ENCODE results near the gene MT1A.
"Not testable (repeated sequence)": the region's sequence is repeated elsewhere in the genome, so short reads cannot be mapped to it uniquely, and the experiment has no call there.

The MT1A gene

DNA sequence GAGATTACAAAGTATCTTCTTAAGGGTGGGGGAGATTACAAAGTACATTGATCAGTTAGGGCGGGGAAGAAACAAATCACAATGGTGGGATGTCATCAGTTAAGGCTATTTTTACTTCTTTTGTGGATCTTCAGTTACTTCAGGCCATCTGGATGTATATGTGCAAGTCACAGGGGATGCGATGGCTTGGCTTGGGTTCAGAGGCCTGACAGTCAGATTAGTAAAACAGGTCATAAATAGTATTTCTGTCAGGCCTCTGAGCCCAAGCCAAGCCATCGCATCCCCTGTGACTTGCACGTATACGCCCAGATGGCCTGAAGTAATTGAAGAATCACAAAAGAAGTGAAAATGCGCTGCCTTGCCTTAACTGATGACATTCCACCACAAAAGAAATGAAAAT lies 36.1 kb downstream of the MT1A start:
- not testable (repeated sequence) for DNase-seq (ENCODE audit: insufficient read length, low spot score); FAIRE-seq

DNA sequence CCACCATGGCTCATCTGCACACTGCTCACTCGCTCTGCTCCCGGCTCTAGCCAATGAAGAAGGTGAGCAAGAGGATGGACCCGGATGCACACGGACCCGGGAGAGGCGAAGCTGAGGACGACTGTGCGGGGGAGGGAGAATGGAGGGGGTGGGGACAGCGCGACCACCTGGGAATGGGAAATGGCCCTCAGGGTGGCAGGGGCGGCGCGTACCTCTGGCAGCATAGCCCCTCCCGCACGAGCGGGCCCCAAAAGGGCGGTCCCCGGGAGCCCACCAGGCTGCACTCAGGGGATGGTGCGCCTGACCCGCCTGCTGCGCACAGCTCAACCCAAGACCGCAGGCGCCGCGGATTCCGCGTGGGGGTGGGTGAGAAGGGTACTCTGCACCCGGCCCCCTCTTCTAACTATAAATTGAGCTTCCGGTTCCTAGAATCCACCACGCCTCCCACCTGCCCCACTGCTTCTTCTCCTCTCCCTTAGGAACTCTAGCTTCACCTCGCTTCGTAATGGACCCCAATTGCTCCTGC lies 37.3 kb downstream of the MT1A start:
- FAIRE-seq (no peak), DNase-seq (ENCODE audit: insufficient read length, low spot score) (no peak)

- no peak for DNase-seq (ENCODE audit: insufficient read length, low spot score)
- no peak for FAIRE-seq
Observed at GRCh38 chr16:56677474-56677873, 39.0 kb downstream of the MT1A start.

- DNase-seq (ENCODE audit: insufficient read length, low spot score) (no peak), FAIRE-seq (no peak)
Observed at GRCh38 chr16:56679078-56679730, 40.7 kb downstream of the MT1A start.

GRCh38 chr16:56679818-56680217 lies 41.4 kb downstream of the MT1A start:
- no peak for DNase-seq (ENCODE audit: insufficient read length, low spot score)
- no peak for FAIRE-seq

GRCh38 chr16:56681939-56682702 lies 43.7 kb downstream of the MT1A start, which contains the start of gene MT1X:
TSS of gene MT1X (plus strand) at chr16:56682470. CDS start at chr16:56682541, 71 bp downstream.
- FAIRE-seq = peak; percentile 89

DNA sequence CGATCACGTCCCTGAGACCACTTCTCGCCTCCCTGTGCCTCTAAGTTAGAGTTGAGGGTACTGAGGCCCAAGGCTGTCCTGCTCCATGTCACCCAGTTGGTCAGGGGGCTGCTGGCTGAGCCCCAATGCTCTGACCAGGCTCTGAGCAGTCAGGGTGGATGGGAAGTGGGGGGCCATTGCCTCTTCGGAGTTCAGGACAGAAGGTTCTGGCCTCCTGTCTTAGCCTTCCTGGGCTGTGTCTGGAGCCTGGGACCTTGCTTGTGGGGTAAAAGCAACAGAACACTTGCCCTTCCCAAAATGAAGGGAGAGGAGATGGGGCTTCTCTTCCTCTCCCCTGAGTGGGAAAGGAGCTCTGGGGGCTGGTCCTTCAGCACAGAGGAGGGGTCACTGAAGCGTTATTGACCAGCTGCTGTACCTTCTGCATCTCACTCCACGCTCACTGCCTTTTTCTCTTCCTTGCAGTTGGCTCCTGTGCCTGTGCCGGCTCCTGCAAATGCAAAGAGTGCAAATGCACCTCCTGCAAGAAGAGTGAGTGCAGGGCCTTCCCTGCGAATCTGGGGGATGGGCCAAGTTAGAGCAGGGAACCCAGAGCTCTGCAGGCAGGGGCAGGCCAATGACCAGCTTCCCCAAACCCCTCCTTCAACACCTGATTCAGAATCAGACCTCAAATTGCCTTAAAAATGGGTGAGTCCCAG lies 44.4 kb downstream of the MT1A start:
- FAIRE-seq (no peak), DNase-seq (ENCODE audit: insufficient read length, low spot score) (no peak)

More at GRCh38 chr16:56681939-56682702, 43.7 kb downstream of the MT1A start, which contains the start of gene MT1X:
- DNase-seq (ENCODE audit: insufficient read length, low spot score) = peak; percentile 85

GRCh38 chr16:56683424-56684172 lies 45.1 kb downstream of the MT1A start:
- DNase-seq (ENCODE audit: insufficient read length, low spot score) (no peak), FAIRE-seq (no peak)

GRCh38 chr16:56684256-56684925 lies 45.9 kb downstream of the MT1A start:
- no peak for FAIRE-seq
- DNase-seq (ENCODE audit: insufficient read length, low spot score) = no peak

GRCh38 chr16:56684926-56685590 lies 46.6 kb downstream of the MT1A start:
- no peak for DNase-seq (ENCODE audit: insufficient read length, low spot score)
- FAIRE-seq = no peak

DNA sequence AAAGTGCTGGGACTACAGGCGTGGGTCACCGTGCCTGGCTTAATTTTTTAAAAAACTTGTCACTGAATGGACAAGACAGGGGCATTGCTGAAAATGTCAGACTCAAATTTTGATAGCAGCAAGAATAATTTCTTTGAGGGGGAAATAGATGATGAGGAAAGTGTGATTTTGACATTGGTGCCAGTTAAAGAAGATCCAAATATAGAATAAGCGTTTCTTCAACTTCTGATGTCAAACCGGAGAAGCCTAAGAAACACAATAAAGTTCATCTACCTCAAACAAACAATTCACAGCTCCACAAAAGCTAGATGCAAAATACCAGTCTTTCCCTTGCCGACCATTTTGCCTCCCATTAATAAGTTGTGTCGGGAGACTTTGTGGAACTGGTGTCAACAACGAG lies 48.3 kb downstream of the MT1A start:
- FAIRE-seq (no peak), DNase-seq (ENCODE audit: insufficient read length, low spot score) (no peak)

- DNase-seq (ENCODE audit: insufficient read length, low spot score) (no peak), FAIRE-seq (no peak)
Observed at GRCh38 chr16:56688762-56689161, 50.3 kb downstream of the MT1A start.

DNA sequence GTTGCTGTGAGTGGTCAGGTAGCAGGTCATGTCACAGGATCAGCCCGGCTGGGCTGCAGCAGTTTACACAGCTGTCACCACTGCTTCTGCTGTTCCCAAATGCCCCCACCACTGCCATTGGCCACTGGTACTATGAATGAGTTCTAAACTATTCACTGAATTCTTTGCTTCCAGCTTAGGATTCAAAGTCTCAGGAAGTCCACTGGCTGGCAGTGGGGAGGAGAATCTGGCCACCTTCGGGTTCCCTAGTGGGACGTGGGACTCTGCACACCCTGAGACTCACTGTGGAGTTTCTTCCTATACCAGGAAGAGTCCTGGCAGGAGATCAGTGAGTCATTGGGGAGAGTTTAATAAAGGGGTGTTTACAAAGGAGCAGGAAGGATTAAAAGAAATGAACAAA lies 50.7 kb downstream of the MT1A start:
- no peak for DNase-seq (ENCODE audit: insufficient read length, low spot score)
- no peak for FAIRE-seq

Data from GM19239 (cell line).